Neural crest cell (in vitro differentiated cells): ENCODE results near the gene CDHR2. TPM values are rescaled to one million over a fixed set of nuclear protein-coding genes. Genes with fewer than 3 reads are reported as not detected.

Experiments
- DNase-seq: peaks from one replicate; pipeline ENCODE4 v3.0.0; 2021; ENCODE audit warnings: low read depth, mixed read lengths, low spot score
- H3K27ac Mint-ChIP-seq: one replicate; pipeline ENCODE4 v1.8.0; 2021; ENCODE audit warnings: mild to moderate bottlenecking, mixed read lengths; ENCODE audit not compliant: unreplicated experiment
- H3K27me3 Mint-ChIP-seq: 2 replicates; pipeline ENCODE4 v1.8.0; 2021; ENCODE audit warnings: low read depth, mild to moderate bottlenecking, mixed read lengths
- H3K36me3 Mint-ChIP-seq: 2 replicates; pipeline ENCODE4 v1.8.0; 2021; ENCODE audit warnings: low read depth, mild to moderate bottlenecking, mixed read lengths
- H3K4me1 Mint-ChIP-seq: 2 replicates; pipeline ENCODE4 v1.8.0; 2021; ENCODE audit warnings: mixed read lengths
- H3K4me3 Mint-ChIP-seq: one replicate; pipeline ENCODE4 v1.8.0; 2021; ENCODE audit warnings: mild to moderate bottlenecking, mixed read lengths
- H3K9me3 Mint-ChIP-seq: 2 replicates; pipeline ENCODE4 v1.8.0; 2021; ENCODE audit warnings: mixed read lengths
- total RNA-seq: library from RNA; stranded (reverse); gene quantifications from 2 replicates; pipeline ENCODE4 v1.2.1, GENCODE V29; 2021
- TF ChIP-seq, protein P1 (sequence below): fragments of 200-600 bp; sonication (generic); conservative IDR thresholded peaks from 2 replicates; pipeline ENCODE4 v1.5.0; 2021; ENCODE audit warnings: antibody characterized with exemption, mild to moderate bottlenecking

CDHR2 gene
- total RNA-seq, 1 donor from 2014 or later: not detected

- Mint-ChIP-seq H3K36me3 (no peaks in the 10 kb centered on the region), H3K4me3 (no peak overlapping the region), H3K9me3 (no peaks in the 10 kb centered on the region), H3K27ac (no peak overlapping the region), H3K27me3 (peaks cover 93% of the 10 kb centered on the region), H3K4me1 (peaks cover 9% of the 10 kb centered on the region)
- TF ChIP-seq, protein P1, sequence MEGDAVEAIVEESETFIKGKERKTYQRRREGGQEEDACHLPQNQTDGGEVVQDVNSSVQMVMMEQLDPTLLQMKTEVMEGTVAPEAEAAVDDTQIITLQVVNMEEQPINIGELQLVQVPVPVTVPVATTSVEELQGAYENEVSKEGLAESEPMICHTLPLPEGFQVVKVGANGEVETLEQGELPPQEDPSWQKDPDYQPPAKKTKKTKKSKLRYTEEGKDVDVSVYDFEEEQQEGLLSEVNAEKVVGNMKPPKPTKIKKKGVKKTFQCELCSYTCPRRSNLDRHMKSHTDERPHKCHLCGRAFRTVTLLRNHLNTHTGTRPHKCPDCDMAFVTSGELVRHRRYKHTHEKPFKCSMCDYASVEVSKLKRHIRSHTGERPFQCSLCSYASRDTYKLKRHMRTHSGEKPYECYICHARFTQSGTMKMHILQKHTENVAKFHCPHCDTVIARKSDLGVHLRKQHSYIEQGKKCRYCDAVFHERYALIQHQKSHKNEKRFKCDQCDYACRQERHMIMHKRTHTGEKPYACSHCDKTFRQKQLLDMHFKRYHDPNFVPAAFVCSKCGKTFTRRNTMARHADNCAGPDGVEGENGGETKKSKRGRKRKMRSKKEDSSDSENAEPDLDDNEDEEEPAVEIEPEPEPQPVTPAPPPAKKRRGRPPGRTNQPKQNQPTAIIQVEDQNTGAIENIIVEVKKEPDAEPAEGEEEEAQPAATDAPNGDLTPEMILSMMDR: no peak
- no peak for DNase-seq
Measured at GRCh38 chr5:176616511-176616910, 67.4 kb downstream of the CDHR2 start.

GRCh38 chr5:176618783-176619182 lies 69.6 kb downstream of the CDHR2 start:
- Mint-ChIP-seq H3K36me3 (no peaks in the 10 kb centered on the region), H3K4me3 (no peak overlapping the region), H3K4me1 (peaks cover 5% of the 10 kb centered on the region), H3K27me3 (peaks cover 94% of the 10 kb centered on the region), H3K9me3 (no peaks in the 10 kb centered on the region), H3K27ac (no peak overlapping the region)
- no peak for DNase-seq
- TF ChIP-seq, protein P1: no peak

GRCh38 chr5:176619203-176619568 lies 70.0 kb downstream of the CDHR2 start:
- Mint-ChIP-seq H3K9me3 (no peaks in the 10 kb centered on the region), H3K27me3 (peaks cover 94% of the 10 kb centered on the region), H3K4me1 (peaks cover 1% of the 10 kb centered on the region), H3K36me3 (no peaks in the 10 kb centered on the region), H3K27ac (no peak overlapping the region), H3K4me3 (peak overlapping the region; percentile 6)
- TF ChIP-seq, protein P1: peak; percentile 42
- DNase-seq: peak; percentile 80

DNA sequence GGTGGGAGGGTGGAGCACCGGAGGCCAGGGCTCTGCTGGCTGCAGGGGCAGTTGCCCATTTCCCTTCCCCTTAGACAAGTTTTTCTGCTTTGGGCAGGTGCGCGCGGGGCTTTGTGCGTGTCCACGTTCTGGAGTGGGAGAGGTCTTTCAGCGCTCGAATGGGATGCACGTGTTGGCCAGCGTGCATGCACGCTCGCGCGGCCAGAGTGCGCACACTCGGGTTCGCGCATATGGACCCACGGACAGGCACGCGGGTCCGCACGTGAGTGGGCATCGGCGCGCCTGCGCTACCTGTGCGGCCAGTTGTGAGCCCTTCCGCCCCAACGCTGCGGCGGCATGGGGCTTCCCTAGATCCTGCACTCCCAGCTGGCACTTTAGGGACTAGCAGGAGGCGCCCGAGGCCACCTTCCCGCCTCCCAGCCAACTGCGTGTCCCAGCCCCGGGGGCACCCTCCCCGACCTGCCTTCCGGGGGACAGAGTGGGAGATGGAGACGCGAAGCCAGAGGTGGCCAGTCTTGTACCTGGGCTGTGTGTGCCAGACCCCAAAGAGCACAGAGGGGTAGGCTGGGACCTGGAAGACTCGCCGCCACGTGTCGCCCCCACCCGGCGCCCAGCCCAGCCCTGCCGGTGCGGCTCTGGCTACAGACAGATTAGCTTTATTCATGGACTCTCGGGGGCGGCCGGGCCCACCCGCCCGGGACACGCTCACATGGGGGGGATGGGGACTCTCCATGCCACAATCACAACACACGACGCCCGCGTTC lies 70.6 kb downstream of the CDHR2 start:
- DNase-seq: no peak
- Mint-ChIP-seq H3K4me1 (no peaks in the 10 kb centered on the region), H3K27ac (no peak overlapping the region), H3K4me3 (peak overlapping the region; percentile 6), H3K9me3 (no peaks in the 10 kb centered on the region), H3K27me3 (peaks cover 94% of the 10 kb centered on the region), H3K36me3 (no peaks in the 10 kb centered on the region)
- TF ChIP-seq, protein P1: no peak

DNA sequence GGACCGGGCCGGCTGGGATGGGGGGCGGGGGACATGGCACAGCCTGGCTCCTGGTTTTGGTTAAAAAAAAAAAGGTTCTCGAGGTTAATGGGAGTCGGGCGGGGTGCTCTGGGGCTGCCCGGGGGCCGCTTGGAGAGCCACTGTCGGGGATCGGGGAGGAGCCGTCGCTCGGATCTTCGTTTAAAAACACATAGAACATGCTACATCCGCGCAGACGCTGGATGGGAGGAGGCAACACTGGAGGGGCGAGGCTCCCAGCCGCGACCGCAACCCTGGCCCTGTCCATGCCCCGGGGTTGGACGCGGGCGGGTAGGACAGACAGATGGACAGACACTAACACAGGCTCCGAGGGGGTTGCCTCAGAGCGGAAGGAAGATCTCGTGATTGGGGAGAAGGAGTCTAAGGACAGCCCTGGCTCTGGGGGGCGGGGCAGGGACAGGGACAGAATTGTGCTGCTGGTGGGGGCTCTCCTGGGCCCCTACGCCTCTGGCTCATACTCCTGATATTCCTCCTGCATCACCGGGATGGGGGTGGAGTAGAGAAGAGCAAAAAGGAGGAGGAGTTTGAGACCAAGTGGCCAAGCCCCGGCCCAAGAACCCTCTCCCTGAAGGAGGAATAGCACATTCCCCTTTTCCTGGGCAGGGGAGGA lies 71.3 kb downstream of the CDHR2 start:
- Mint-ChIP-seq H3K9me3 (no peaks in the 10 kb centered on the region), H3K27me3 (peaks cover 95% of the 10 kb centered on the region), H3K4me1 (no peaks in the 10 kb centered on the region), H3K36me3 (no peaks in the 10 kb centered on the region), H3K4me3 (peak overlapping the region; percentile 16), H3K27ac (no peak overlapping the region)
- DNase-seq: no peak
- TF ChIP-seq, protein P1: no peak
